GM18498 (cell line): ENCODE measurements around the gene C6orf132.
"Not testable (repeated sequence)": the region's sequence is repeated elsewhere in the genome, so short reads cannot be mapped to it uniquely, and the experiment has no call there.

Experiments
- ATAC-seq: cut with Tn5 transposase; IDR thresholded peaks from one replicate; pipeline ENCODE4 v1.9.1; 2021; ENCODE audit warnings: mild to moderate bottlenecking, moderate library complexity; ENCODE audit not compliant: unreplicated experiment

C6orf132 gene

GRCh38 chr6:42163981-42164380, 21.6 kb upstream of the C6orf132 start:
- no peak for ATAC-seq

GRCh38 chr6:42162812-42163211, 20.4 kb upstream of the C6orf132 start:
- no peak for ATAC-seq

- no peak for ATAC-seq
These were observed 20.0 kb upstream of the C6orf132 start for GRCh38 chr6:42162384-42162783.

GRCh38 chr6:42159431-42160024, 17.1 kb upstream of the C6orf132 start:
- no peak for ATAC-seq

- ATAC-seq = no peak
These were observed 16.2 kb upstream of the C6orf132 start for GRCh38 chr6:42158631-42159030.

GRCh38 chr6:42158011-42158410, 15.6 kb upstream of the C6orf132 start:
- ATAC-seq = no peak

- no peak for ATAC-seq
These were observed 14.2 kb upstream of the C6orf132 start for GRCh38 chr6:42156638-42157037.

GRCh38 chr6:42155293-42155692, 12.9 kb upstream of the C6orf132 start:
- ATAC-seq = no peak

GRCh38 chr6:42154461-42155209, 12.2 kb upstream of the C6orf132 start:
- ATAC-seq = no peak

GRCh38 chr6:42153921-42154320, 11.5 kb upstream of the C6orf132 start:
- no peak for ATAC-seq

- not testable (repeated sequence) for ATAC-seq
These were observed 10.3 kb upstream of the C6orf132 start for GRCh38 chr6:42152528-42153213.

- ATAC-seq = no peak
These were observed 9.6 kb upstream of the C6orf132 start for GRCh38 chr6:42152024-42152423.

- ATAC-seq = no peak
These were observed 7.8 kb upstream of the C6orf132 start for GRCh38 chr6:42150254-42150653.

- ATAC-seq = no peak
These were observed 5.6 kb upstream of the C6orf132 start for GRCh38 chr6:42148058-42148457.

GRCh38 chr6:42147138-42147562, 4.7 kb upstream of the C6orf132 start:
- no peak for ATAC-seq

GRCh38 chr6:42141603-42142117, 760 bp downstream of the C6orf132 start:
- no peak for ATAC-seq

GRCh38 chr6:42140756-42141602, 1.4 kb downstream of the C6orf132 start:
- ATAC-seq = no peak

- no peak for ATAC-seq
These were observed 2.4 kb downstream of the C6orf132 start for GRCh38 chr6:42140032-42140431.

- no peak for ATAC-seq
These were observed 3.5 kb downstream of the C6orf132 start for GRCh38 chr6:42138630-42139619.

GRCh38 chr6:42138190-42138589, 4.2 kb downstream of the C6orf132 start:
- ATAC-seq = no peak
